Suprapubic skin (tissue), 4 donors: ENCODE measurements around the gene MRPS17. TPM values are rescaled to one million over a fixed set of nuclear protein-coding genes. Genes with fewer than 3 reads are reported as not detected.
A peak's percentile ranks its signal among the peaks of the same experiment; 100 is the strongest.

ENCODE experiments used
- DNase-seq, 2 donors: peaks; one replicate each; pipeline ENCODE4 v3.0.0-alpha.2; 2019; ENCODE audit warnings: low spot score in 2 of 2
- H3K27ac ChIP-seq: fragments of 200-600 bp; sonication (generic); one replicate; pipeline ENCODE4 v1.5.1; 2019
- H3K27me3 ChIP-seq: fragments of 200-600 bp; sonication (generic); one replicate; pipeline ENCODE4 v1.5.1; 2019
- H3K36me3 ChIP-seq: fragments of 200-600 bp; sonication (generic); one replicate; pipeline ENCODE4 v1.5.1; 2019
- H3K4me1 ChIP-seq: fragments of 200-600 bp; sonication (generic); one replicate; pipeline ENCODE4 v1.5.1; 2019
- H3K4me3 ChIP-seq: fragments of 200-600 bp; sonication (generic); one replicate; pipeline ENCODE4 v1.5.1; 2019; ENCODE audit warnings: mild to moderate bottlenecking
- H3K9me3 ChIP-seq: fragments of 200-600 bp; sonication (generic); one replicate; pipeline ENCODE4 v1.5.1; 2019
- EP300 ChIP-seq: sonication (generic); formaldehyde crosslinking; IDR thresholded peaks from one replicate; pipeline ENCODE4 v1.6.1; 2017; ENCODE audit warnings: antibody characterized with exemption
- POLR2A ChIP-seq, 2 donors: fragments of 450-650 bp; IDR thresholded peaks; one replicate each; pipeline ENCODE4 v1.6.1; 2017; ENCODE audit warnings: antibody characterized with exemption in 2 of 2, mild to moderate bottlenecking in 2 of 2, moderate library complexity in 2 of 2
- POLR2AphosphoS5 ChIP-seq, 3 donors: sonication (generic); formaldehyde crosslinking; IDR thresholded peaks; one replicate each; pipeline ENCODE4 v1.6.1; 2017; ENCODE audit warnings: antibody characterized with exemption in 3 of 3
- WGBS: methylation state at CpG from one replicate; pipeline ENCODE4 v1.1.5; 2018; 5-methylcytosine and 5-hydroxymethylcytosine counted together
- total RNA-seq, 4 donors: library from RNA; depleted of rRNA; stranded (reverse); fragments of >200 nt; gene quantifications; one replicate each; pipeline ENCODE4 v1.1.0, GENCODE V29; 2016
- TF ChIP-seq, protein P1 (sequence below), 2 donors: fragments of 200-600 bp in 1 of 2; fragments of 450-650 bp in 1 of 2; sonication (generic) in 1 of 2; IDR thresholded peaks; one replicate each; pipeline ENCODE4 v1.5.1; 2016 to 2019; ENCODE audit warnings: antibody characterized with exemption in 2 of 2, mild to moderate bottlenecking in 1 of 2, moderate library complexity in 1 of 2

Gene MRPS17
- total RNA-seq, result 10 to 100 TPM in 2 of 4 donors, 1 to 10 TPM in 2; 5.6 to 12.0 (median 8.5) TPM

DNA sequence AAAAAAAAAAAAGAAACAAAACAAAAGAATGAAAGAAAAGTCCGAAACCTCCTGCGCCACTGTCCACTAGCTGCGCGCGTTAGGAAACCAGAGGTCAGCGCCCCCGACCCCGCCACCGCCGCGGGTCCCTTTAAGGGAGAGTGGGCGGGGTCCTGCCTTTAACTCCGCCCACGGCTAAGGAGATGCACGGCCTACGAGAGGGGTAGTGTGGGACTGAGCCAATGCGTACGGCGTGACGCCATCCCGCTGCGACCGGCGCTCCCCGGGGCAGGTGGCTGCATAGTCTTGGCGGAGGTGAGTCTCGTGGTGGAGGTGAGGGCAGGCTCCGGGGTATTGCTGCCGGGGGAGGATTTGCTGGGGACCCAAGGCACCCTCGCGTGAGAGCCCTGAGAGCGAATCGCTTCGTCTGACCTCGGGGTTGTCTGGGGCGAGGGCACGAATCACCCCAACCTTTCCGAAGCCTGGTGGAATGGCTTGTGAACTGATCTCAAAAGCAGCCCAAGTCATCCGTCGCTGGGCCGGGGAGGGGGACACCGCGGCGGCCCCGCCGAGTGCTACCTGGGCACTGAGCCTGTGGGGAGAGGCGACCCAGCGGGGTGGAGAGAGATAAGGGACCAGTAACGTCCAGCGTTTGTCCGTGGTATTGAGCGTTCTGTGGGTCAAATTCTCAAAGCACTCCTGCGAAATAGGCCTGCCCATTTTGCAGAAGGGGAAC, at the start of gene MRPS17:
TSS of gene MRPS17 (plus strand) at position 241 of the 715 bp plus-strand sequence. CDS start 1,319 bp downstream, outside the sequence.
- no peaks in the 10 kb centered on the region for H3K9me3 ChIP-seq
- peaks cover 8% of the 10 kb centered on the region for H3K4me1 ChIP-seq
- DNase-seq, result peak; percentile 93 to 94
- H3K36me3 ChIP-seq, result peaks cover 23% of the 10 kb centered on the region
- TF ChIP-seq POLR2A (IDR thresholded peaks at IDR 0.05), result peak in 1 of 2 donors; percentile 63
- TF ChIP-seq POLR2AphosphoS5 (IDR thresholded peaks at IDR 0.05), result peak; percentile 21 to 87 (median 62)
- no peak for TF ChIP-seq EP300
- TF ChIP-seq, protein P1, sequence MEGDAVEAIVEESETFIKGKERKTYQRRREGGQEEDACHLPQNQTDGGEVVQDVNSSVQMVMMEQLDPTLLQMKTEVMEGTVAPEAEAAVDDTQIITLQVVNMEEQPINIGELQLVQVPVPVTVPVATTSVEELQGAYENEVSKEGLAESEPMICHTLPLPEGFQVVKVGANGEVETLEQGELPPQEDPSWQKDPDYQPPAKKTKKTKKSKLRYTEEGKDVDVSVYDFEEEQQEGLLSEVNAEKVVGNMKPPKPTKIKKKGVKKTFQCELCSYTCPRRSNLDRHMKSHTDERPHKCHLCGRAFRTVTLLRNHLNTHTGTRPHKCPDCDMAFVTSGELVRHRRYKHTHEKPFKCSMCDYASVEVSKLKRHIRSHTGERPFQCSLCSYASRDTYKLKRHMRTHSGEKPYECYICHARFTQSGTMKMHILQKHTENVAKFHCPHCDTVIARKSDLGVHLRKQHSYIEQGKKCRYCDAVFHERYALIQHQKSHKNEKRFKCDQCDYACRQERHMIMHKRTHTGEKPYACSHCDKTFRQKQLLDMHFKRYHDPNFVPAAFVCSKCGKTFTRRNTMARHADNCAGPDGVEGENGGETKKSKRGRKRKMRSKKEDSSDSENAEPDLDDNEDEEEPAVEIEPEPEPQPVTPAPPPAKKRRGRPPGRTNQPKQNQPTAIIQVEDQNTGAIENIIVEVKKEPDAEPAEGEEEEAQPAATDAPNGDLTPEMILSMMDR (IDR thresholded peaks at IDR 0.05), result no peak
- no peaks in the 10 kb centered on the region for H3K27me3 ChIP-seq
- under 1% methylated on average over 24 of the region's 53 CpGs for WGBS
- peak within 1 kb of the TSS; percentile 81 for H3K4me3 ChIP-seq
- H3K27ac ChIP-seq, result peak within 1 kb of the TSS; percentile 71

DNA sequence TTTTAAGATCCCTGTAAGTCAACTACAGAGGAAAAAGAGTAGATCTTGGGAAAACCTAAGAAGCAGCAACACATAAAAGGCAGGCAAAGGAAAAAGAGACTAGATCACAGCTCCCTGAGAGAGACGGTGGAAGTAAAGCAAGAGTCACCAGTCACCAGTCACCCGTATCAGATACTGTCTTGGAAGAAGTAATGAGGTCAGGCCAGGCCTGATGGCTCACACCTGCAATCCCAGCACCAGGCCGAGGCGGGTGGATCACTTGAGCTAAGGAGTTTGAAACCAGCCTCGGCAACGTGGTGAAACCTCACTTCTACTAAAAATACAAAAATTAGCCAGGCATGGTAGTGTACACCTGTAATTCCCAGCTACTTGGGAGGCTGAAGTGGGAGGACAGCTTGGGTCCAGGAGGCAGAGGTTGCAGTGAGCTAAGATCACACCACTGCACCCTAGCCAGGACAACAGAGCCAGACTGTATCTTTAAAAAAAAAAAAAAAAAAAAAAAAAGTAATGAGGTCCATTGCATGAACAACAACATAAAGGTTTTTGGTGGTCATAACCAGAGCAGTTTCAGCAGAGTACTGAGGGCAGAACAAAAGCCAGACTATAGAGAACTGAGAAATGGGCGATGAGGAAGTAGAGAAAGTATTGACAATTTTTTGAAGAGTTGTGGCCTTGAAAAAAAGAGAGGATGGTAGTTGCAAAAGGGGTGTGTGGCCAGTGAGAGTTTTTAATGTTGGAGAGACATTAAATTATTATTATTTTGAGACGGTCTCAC, 47.5 kb upstream of the MRPS17 start:
- Histone ChIP-seq H3K36me3 (peaks cover 15% of the 10 kb centered on the region), H3K4me3 (no peak overlapping the region), H3K27ac (no peak overlapping the region), H3K4me1 (no peaks in the 10 kb centered on the region), H3K9me3 (peaks cover 3% of the 10 kb centered on the region), H3K27me3 (no peaks in the 10 kb centered on the region)
- 80% methylated on average over 8 of the region's 8 CpGs for WGBS
- TF ChIP-seq, protein P1 (IDR thresholded peaks at IDR 0.05), result no peak
- no peak for TF ChIP-seq POLR2A (IDR thresholded peaks at IDR 0.05)
- TF ChIP-seq POLR2AphosphoS5 (IDR thresholded peaks at IDR 0.05), result no peak
- TF ChIP-seq EP300, result no peak
- no peak for DNase-seq

DNA sequence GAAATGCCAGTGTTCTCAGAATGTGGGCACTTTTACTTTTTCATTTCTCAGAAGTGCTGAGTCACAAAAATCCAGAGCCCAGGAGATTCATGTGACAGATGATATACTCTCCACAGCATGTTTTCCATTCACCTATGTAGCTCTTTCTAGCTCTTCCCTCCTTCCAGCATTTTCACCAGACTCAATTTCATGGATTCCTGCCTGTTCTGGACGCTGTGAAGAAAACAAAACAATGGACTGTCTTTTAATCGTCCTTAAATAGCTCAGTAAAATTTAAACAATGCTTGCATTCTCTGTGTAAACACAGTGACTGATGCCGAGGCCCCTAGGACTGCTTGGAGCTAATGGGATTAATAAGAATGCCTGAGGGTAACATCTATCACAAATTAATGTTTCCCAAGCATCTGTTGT, 38.9 kb upstream of the MRPS17 start:
- Histone ChIP-seq H3K4me3 (no peak overlapping the region), H3K4me1 (no peaks in the 10 kb centered on the region), H3K27me3 (no peaks in the 10 kb centered on the region), H3K9me3 (no peaks in the 10 kb centered on the region), H3K27ac (no peak overlapping the region), H3K36me3 (peaks cover 25% of the 10 kb centered on the region)
- DNase-seq, result no peak
- 60% methylated on average over 3 of the region's 3 CpGs for WGBS
- no peak for TF ChIP-seq EP300

DNA sequence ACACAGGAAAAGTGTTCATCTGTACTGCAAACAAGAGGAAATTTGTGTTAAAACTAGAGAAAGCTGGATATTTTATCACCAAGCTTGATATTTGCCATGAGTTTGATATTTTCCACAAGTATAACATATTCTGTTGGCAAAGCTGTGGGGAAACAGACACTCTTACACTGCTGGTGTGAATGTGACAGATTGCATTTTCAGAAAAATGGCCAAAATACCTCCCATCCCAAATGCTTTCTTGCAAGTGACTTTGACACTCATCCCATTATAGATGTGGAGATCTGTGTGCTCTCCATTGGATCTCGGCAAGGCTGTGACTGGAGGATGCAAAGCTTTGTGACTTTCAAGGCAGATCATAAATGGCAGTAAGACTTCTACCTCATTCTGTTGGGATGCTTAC, 33.9 kb upstream of the MRPS17 start:
- DNase-seq, result no peak
- H3K27me3 ChIP-seq, result no peaks in the 10 kb centered on the region
- no peaks in the 10 kb centered on the region for H3K9me3 ChIP-seq
- H3K36me3 ChIP-seq, result peaks cover 12% of the 10 kb centered on the region
- WGBS, result 100% methylated on average over 1 of the region's 1 CpG
- TF ChIP-seq POLR2AphosphoS5 (IDR thresholded peaks at IDR 0.05), result no peak
- no peak for TF ChIP-seq EP300
- no peak for TF ChIP-seq POLR2A (IDR thresholded peaks at IDR 0.05)
- TF ChIP-seq, protein P1 (IDR thresholded peaks at IDR 0.05), result no peak
- H3K4me3 ChIP-seq, result no peak overlapping the region
- no peaks in the 10 kb centered on the region for H3K4me1 ChIP-seq
- no peak overlapping the region for H3K27ac ChIP-seq

DNA sequence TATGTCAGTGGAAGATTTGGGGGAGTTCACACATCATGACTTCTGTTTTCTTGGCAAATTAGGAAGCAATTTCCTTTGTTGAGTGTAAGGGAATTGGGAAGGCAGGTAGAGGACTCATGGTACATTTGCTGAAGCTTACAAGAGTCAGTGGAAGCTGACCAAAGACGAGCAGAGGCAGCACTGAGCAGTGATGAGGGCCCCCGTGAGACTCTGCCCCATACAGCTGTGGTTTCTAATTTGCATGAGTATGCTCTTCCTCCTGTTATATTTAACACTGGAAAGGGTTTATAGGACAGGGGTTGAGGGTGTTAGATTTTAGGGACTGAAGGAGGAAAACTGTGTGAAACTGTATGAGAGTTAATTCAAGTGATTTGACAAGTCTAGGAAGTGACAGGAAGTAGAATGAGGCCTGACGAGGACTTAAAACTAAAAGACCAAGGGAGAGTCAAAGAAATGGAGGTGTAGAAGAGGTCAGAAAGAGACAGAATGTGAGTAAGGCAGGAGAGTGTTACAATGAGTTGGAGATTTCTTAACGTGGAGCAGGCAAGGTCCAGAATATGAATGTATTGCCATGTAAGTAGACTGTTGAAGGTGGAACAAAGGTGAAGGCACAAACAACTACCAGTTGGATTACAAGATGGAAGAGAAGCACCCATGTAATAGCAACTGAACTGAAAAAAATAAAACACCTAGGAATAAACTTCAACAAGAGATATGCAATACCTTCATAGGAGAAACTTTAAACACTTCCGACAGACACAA, 23.5 kb upstream of the MRPS17 start:
- TF ChIP-seq, protein P1 (IDR thresholded peaks at IDR 0.05), result no peak
- Histone ChIP-seq H3K27me3 (no peaks in the 10 kb centered on the region), H3K4me3 (no peak overlapping the region), H3K9me3 (no peaks in the 10 kb centered on the region), H3K27ac (no peak overlapping the region), H3K4me1 (no peaks in the 10 kb centered on the region), H3K36me3 (peaks cover 24% of the 10 kb centered on the region)
- DNase-seq, result no peak
- WGBS, result 89% methylated on average over 5 of the region's 5 CpGs
